SK-N-SH treated with all-trans-retinoic acid at 6 μM for 48 hours (cell line): Measurements from ENCODE around the gene PSMB11.

Experiments
- ARNTL ChIP-seq: fragments of 450-650 bp; formaldehyde crosslinking; IDR thresholded peaks from 2 replicates; pipeline ENCODE4 v1.5.0; 2020; ENCODE audit warnings: low read depth, mild to moderate bottlenecking, moderate library complexity, borderline replicate concordance
- CSDC2 ChIP-seq: fragments of 250-450 bp; sonication (Bioruptor Pico); IDR thresholded peaks from 2 replicates; pipeline ENCODE4 v1.5.0; 2020; ENCODE audit warnings: mild to moderate bottlenecking, moderate library complexity
- ESRRG ChIP-seq: fragments of 250-450 bp; sonication (Bioruptor Pico); IDR thresholded peaks from 2 replicates; pipeline ENCODE4 v1.6.1; 2021; ENCODE audit warnings: mild to moderate bottlenecking
- GLIS3 ChIP-seq: fragments of 250-450 bp; sonication (Bioruptor Pico); IDR thresholded peaks from 2 replicates; pipeline ENCODE4 v1.5.0; 2020; ENCODE audit warnings: mild to moderate bottlenecking, moderate library complexity
- RARB ChIP-seq: fragments of 250-450 bp; sonication (Bioruptor Pico); IDR thresholded peaks from 2 replicates; pipeline ENCODE4 v1.8.0; 2021; ENCODE audit warnings: mild to moderate bottlenecking, moderate library complexity
- ZNF565 ChIP-seq: fragments of 450-650 bp; formaldehyde crosslinking; conservative IDR thresholded peaks from 2 replicates; pipeline ENCODE4 v1.5.0; 2020; ENCODE audit warnings: low read depth, mild to moderate bottlenecking, moderate library complexity
- ZNF70 ChIP-seq: fragments of 450-650 bp; formaldehyde crosslinking; IDR thresholded peaks from 2 replicates; pipeline ENCODE4 v1.5.0; 2020; ENCODE audit warnings: mild to moderate bottlenecking, moderate library complexity
- TF ChIP-seq, protein P1 (sequence below): fragments of 250-450 bp; sonication (Bioruptor Pico); IDR thresholded peaks from 2 replicates; pipeline ENCODE4 v1.8.0; 2020; ENCODE audit warnings: mild to moderate bottlenecking, moderate library complexity, borderline replicate concordance
- TF ChIP-seq, protein P2 (sequence below): fragments of 250-450 bp; sonication (Bioruptor Pico); IDR thresholded peaks from 2 replicates; pipeline ENCODE4 v1.5.1; 2020; ENCODE audit warnings: low read depth, mild to moderate bottlenecking, moderate library complexity
- TF ChIP-seq, protein P3 (sequence below): fragments of 250-450 bp; sonication (Bioruptor Pico); IDR thresholded peaks from 2 replicates; pipeline ENCODE4 v1.8.0; 2021; ENCODE audit warnings: low read depth, mild to moderate bottlenecking, moderate library complexity, borderline replicate concordance

DNA sequence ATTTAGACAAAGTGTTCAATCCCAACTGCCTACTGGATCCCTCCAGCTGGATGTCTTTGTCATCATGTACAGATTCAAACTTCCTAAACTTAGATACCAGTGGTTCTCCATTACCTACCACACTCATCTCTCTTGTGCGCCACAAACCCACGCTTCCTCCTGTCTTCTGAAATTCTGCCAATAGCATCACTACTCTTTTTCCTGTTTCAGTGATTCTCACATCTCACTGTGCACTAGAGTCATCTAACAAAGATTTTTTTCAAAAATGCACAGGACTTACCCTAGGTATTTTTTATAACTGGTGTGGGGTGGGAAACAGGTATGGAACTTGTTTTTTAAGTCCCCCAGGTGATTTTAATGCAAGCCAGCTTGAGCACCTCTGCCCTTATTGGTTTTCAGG is 13.2 kb upstream of the PSMB11 start:
- TF ChIP-seq RARB (CRISPR knock-in tag) (no peak), CSDC2 (CRISPR knock-in tag) (no peak), ARNTL (CRISPR knock-in tag) (no peak), GLIS3 (no peak), ESRRG (CRISPR knock-in tag) (no peak), ZNF70 (no peak), ZNF565 (CRISPR knock-in tag) (no peak)
- TF ChIP-seq, protein P1, sequence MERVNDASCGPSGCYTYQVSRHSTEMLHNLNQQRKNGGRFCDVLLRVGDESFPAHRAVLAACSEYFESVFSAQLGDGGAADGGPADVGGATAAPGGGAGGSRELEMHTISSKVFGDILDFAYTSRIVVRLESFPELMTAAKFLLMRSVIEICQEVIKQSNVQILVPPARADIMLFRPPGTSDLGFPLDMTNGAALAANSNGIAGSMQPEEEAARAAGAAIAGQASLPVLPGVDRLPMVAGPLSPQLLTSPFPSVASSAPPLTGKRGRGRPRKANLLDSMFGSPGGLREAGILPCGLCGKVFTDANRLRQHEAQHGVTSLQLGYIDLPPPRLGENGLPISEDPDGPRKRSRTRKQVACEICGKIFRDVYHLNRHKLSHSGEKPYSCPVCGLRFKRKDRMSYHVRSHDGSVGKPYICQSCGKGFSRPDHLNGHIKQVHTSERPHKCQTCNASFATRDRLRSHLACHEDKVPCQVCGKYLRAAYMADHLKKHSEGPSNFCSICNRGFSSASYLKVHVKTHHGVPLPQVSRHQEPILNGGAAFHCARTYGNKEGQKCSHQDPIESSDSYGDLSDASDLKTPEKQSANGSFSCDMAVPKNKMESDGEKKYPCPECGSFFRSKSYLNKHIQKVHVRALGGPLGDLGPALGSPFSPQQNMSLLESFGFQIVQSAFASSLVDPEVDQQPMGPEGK (CRISPR knock-in tag) = no peak
- TF ChIP-seq, protein P2, sequence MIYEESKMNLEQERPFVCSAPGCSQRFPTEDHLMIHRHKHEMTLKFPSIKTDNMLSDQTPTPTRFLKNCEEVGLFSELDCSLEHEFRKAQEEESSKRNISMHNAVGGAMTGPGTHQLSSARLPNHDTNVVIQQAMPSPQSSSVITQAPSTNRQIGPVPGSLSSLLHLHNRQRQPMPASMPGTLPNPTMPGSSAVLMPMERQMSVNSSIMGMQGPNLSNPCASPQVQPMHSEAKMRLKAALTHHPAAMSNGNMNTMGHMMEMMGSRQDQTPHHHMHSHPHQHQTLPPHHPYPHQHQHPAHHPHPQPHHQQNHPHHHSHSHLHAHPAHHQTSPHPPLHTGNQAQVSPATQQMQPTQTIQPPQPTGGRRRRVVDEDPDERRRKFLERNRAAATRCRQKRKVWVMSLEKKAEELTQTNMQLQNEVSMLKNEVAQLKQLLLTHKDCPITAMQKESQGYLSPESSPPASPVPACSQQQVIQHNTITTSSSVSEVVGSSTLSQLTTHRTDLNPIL (CRISPR knock-in tag) = no peak
- TF ChIP-seq, protein P3, sequence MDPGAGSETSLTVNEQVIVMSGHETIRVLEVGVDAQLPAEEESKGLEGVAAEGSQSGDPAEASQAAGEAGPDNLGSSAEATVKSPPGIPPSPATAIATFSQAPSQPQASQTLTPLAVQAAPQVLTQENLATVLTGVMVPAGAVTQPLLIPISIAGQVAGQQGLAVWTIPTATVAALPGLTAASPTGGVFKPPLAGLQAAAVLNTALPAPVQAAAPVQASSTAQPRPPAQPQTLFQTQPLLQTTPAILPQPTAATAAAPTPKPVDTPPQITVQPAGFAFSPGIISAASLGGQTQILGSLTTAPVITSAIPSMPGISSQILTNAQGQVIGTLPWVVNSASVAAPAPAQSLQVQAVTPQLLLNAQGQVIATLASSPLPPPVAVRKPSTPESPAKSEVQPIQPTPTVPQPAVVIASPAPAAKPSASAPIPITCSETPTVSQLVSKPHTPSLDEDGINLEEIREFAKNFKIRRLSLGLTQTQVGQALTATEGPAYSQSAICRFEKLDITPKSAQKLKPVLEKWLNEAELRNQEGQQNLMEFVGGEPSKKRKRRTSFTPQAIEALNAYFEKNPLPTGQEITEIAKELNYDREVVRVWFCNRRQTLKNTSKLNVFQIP = no peak
